Uterus (tissue), 2 donors: Measurements from ENCODE around the gene FAM120B.

Source experiments
- CTCF ChIP-seq, 4 experiments: fragments of 200-600 bp in 2 of 4; fragments of 450-650 bp in 2 of 4; sonication (generic) in 2 of 4; IDR thresholded peaks; one replicate each; pipeline ENCODE4 v1.5.1; 2016 to 2019; ENCODE audit warnings: antibody characterized with exemption in 4 of 4, mild to moderate bottlenecking in 2 of 4, moderate library complexity in 1 of 4
- POLR2A ChIP-seq, 2 donors: fragments of 450-650 bp; IDR thresholded peaks; one replicate each; pipeline ENCODE4 v1.6.1; 2016; ENCODE audit warnings: antibody characterized with exemption in 2 of 2, mild to moderate bottlenecking in 1 of 2, moderate library complexity in 1 of 2

DNA sequence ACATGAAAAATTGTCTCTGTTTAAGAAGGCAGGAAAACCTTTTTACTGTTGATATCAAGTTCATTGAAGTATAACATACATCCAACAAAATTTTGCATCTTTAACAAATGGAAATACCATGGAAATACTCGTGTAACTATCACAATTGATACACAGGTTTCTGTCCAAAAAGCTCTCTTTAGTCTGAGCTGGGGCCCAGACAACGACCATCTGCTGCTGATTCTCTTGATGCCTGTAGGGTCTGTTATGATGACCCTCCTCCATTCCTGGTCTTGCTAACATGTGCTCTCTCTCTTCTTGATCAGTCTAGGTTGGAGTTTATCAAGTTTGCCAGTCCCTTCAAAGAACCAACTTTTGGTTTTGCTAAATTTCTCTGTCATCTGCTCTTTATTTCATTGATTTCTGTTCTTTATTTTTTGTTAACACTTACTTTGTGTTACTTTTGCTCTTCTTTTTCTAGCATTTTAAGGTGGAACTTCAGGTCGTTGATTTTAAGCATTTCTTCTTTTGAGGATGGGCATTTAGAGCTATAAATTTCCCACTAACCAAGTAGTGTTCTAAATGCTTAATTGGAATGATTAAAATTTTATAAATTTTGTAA lies 129.8 kb downstream of the FAM120B start:
- TF ChIP-seq CTCF (IDR thresholded peaks at IDR 0.05) (no peak), POLR2A (IDR thresholded peaks at IDR 0.05) (no peak)
